Fibroblast of the aortic adventitia (primary cell): ENCODE data around the gene USP53. TPM values are rescaled to one million over a fixed set of nuclear protein-coding genes. Genes with fewer than 3 reads are reported as not detected.

Source experiments
- DNase-seq: peaks from one replicate; pipeline ENCODE4 v3.0.0-alpha.2; 2010; ENCODE audit warnings: low read depth
- H3K4me3 ChIP-seq: 2 replicates; pipeline ENCODE4 v1.5.1; 2011; ENCODE audit warnings: low read depth, mild to moderate bottlenecking, control low read depth, low read length, moderate library complexity
- total RNA-seq: library from RNA; depleted of rRNA; stranded (reverse); fragments of >200 nt; gene quantifications from 2 replicates; pipeline ENCODE4 v1.2.3, GENCODE V29; 2012; ENCODE audit warnings: low replicate concordance
- TF ChIP-seq, protein P1 (sequence below): IDR thresholded peaks from 2 replicates; pipeline ENCODE4 v1.5.1; 2011; ENCODE audit warnings: mild to moderate bottlenecking, low read length, control low read depth, inconsistent platforms; ENCODE audit not compliant: insufficient read depth

USP53 gene
- total RNA-seq, 1 donor = 69.2 TPM

DNA sequence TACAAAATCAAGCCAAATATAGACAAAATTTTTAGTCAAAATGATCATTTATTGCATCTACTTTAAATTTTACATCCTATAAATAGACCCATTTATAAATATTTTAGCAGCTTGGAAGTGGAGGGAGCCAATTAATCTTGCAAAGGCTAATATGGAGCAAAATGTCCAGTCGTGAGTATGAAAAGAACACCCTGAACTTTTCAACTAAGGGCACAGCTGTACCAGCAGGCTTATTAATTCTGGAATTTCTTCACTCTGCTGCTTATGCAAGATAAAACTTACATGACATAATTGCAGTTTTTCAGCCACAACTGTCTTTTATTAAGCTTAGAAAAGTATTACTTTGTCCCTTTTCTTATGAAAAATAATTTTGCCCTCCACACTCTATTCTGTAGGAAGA is 22.9 kb upstream of the USP53 start:
- peak; percentile 20 for DNase-seq
- TF ChIP-seq, protein P1, sequence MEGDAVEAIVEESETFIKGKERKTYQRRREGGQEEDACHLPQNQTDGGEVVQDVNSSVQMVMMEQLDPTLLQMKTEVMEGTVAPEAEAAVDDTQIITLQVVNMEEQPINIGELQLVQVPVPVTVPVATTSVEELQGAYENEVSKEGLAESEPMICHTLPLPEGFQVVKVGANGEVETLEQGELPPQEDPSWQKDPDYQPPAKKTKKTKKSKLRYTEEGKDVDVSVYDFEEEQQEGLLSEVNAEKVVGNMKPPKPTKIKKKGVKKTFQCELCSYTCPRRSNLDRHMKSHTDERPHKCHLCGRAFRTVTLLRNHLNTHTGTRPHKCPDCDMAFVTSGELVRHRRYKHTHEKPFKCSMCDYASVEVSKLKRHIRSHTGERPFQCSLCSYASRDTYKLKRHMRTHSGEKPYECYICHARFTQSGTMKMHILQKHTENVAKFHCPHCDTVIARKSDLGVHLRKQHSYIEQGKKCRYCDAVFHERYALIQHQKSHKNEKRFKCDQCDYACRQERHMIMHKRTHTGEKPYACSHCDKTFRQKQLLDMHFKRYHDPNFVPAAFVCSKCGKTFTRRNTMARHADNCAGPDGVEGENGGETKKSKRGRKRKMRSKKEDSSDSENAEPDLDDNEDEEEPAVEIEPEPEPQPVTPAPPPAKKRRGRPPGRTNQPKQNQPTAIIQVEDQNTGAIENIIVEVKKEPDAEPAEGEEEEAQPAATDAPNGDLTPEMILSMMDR = no peak
- H3K4me3 ChIP-seq = no peak overlapping the region

DNA sequence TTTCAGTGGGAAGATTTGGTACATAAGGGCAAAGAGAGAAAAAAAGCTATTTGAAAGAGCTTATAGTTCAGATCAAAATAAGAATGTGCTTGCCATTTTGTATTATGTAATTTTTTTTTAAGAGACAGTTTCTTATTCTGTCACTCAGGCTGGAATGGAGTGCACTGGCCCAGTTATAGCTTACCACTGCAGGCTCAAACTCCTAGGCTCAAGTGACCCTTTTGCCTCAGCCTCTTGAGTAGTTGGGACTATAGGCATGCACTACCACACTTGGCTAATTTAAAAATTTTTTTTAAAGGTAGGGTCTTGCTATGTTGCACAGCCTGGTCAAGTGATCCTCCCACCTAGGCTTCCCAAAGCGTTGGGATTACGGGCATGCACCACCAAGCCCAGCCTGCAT is 22.2 kb upstream of the USP53 start:
- TF ChIP-seq, protein P1 = no peak
- no peak overlapping the region for H3K4me3 ChIP-seq
- DNase-seq = no peak

DNA sequence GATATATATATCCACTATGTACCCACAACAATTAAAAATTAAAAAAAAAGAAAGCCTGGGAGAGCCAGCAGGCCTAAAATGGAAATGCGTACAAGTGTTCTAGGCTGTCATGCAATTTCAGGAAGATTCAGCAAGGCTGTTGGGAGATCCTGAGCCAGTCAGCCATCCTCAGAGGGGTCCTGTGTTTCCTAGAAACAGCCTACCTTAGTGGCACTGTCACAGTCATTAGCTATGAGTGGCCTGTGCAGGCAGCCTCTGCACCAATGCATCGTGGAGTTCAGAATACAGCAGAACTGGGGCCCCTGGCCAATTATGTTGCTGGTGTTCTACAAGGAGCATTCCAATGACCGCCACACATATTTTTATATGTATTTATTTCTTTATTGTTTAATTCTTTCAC is 21.0 kb upstream of the USP53 start:
- no peak for DNase-seq
- H3K4me3 ChIP-seq = no peak overlapping the region

DNA sequence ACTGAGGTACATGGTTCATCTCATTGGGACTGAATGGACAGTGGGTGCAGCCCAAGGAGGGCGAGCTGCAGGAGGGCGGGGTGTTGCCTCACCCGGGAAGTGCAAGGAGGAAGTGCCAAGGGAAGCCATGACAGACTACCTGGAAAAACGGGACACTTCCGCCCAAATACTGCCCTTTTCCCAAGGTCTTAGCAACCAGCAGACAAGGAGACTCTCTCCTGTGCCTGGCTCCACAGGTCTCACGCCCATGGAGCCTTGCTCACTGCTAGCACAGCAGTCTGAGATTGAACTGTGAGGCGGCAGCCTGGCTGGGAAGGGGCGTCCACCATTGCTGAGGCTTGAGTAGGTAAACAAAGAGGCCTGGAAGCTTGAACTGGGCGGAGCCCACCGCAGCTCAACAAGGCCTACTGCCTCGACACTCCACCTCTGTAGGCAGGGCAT is 14.7 kb upstream of the USP53 start:
- DNase-seq = no peak
- TF ChIP-seq, protein P1 = no peak
- H3K4me3 ChIP-seq = no peak overlapping the region

More for the DNA sequence above, 21.0 kb upstream of the USP53 start:
- TF ChIP-seq, protein P1 = no peak

DNA sequence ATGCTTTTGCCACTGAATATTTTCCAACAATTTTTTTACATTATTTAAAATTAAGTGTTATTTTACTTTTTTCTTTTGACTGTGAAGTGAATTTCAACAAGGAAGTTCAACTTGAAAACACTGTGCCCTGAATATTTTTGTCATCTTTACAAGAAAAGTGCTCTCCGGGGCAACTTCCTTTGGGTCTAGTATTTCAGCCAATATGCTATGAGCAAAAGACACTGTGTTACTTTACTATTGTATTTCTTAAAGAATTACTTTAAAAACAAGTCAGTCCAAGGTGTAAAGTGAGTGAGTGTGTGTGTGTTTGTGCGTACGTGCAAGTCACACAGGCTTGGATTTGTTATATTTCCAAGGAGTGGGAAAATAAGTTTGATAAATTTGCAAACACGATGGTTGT is 7.6 kb upstream of the USP53 start:
- TF ChIP-seq, protein P1 = no peak
- no peak for DNase-seq

DNA sequence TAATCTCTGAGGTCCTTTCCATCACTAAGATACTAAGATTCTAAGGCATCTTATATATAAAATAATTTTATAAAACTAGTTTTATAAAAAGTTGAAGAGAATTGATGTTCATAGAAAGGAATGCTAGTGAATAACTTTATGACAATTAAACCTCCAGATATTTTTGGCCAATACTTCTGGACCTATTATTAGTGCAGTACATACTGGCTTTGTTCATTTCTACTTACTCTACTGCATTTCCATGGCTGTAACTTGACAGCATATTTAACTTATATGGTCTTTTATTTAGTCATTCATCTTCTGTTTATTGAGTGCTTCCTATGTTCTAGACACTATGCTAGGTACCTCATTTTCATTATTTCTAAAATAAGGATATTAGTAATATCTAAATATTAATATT is 6.8 kb upstream of the USP53 start:
- TF ChIP-seq, protein P1 = no peak
- DNase-seq = no peak

More for the DNA sequence above, 7.6 kb upstream of the USP53 start:
- no peak overlapping the region for H3K4me3 ChIP-seq

DNA sequence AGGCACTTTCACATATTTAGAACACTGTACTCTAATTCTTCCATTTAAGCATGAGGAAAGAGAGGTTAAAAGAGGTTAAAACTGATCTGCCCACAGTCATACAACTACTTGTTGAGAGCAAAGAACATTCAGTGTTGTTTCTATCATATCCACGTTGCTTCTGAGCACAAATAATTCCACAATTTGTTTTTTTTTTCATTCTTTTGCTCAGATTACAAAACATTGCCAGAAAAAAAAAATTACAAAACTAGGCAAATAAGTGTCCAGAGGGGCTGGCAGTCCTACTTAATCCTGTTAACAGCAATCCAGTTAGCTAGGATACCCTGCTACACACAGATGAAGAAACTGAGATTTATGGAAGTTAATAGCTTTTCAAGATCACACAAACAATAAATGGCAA is 6.3 kb upstream of the USP53 start:
- no peak overlapping the region for H3K4me3 ChIP-seq
- peak; percentile 15 for DNase-seq
- TF ChIP-seq, protein P1 = no peak

More for the DNA sequence above, 6.8 kb upstream of the USP53 start:
- no peak overlapping the region for H3K4me3 ChIP-seq
